NCI-H69 (cell line): ENCODE data around the gene PEA15.
A peak's percentile ranks its signal among the peaks of the same experiment; 100 is the strongest.

Source experiments
- DNase-seq: peaks from one replicate; lab custom pipeline; 2025; lab: John Stamatoyannopoulos, UW

The PEA15 gene

GRCh38 chr1:160208557-160209320 is 3.6 kb downstream of the PEA15 start:
- DNase-seq, result no peak

GRCh38 chr1:160209321-160210046 is 4.3 kb downstream of the PEA15 start:
- peak; percentile 18 for DNase-seq

- DNase-seq, result no peak
Measured at GRCh38 chr1:160210561-160210960, 5.4 kb downstream of the PEA15 start.

- no peak for DNase-seq
Measured at GRCh38 chr1:160211046-160211790, 6.0 kb downstream of the PEA15 start.

GRCh38 chr1:160214481-160215140 is 9.4 kb downstream of the PEA15 start:
- DNase-seq, result no peak

- no peak for DNase-seq
Measured at GRCh38 chr1:160216301-160216700, 11.1 kb downstream of the PEA15 start.

- DNase-seq, result peak; percentile 89
Measured at GRCh38 chr1:160217481-160218051, 12.4 kb downstream of the PEA15 start.

GRCh38 chr1:160219062-160219929 is 14.1 kb downstream of the PEA15 start:
- peak; percentile 83 for DNase-seq

GRCh38 chr1:160220301-160220700 is 15.1 kb downstream of the PEA15 start:
- no peak for DNase-seq

- no peak for DNase-seq
Measured at GRCh38 chr1:160221089-160221488, 15.9 kb downstream of the PEA15 start.

- no peak for DNase-seq
Measured at GRCh38 chr1:160222546-160222945, 17.4 kb downstream of the PEA15 start.

- DNase-seq, result no peak
Measured at GRCh38 chr1:160224606-160225005, 19.4 kb downstream of the PEA15 start.

- DNase-seq, result no peak
Measured at GRCh38 chr1:160225345-160225744, 20.2 kb downstream of the PEA15 start.

GRCh38 chr1:160226623-160227022 is 21.4 kb downstream of the PEA15 start:
- no peak for DNase-seq

GRCh38 chr1:160227034-160227433 is 21.9 kb downstream of the PEA15 start:
- DNase-seq, result no peak

GRCh38 chr1:160227561-160227960 is 22.4 kb downstream of the PEA15 start:
- no peak for DNase-seq

- no peak for DNase-seq
Measured at GRCh38 chr1:160228431-160228830, 23.2 kb downstream of the PEA15 start.

GRCh38 chr1:160232911-160233310 is 27.7 kb downstream of the PEA15 start:
- DNase-seq, result no peak

- DNase-seq, result no peak
Measured at GRCh38 chr1:160236806-160237205, 31.6 kb downstream of the PEA15 start.

GRCh38 chr1:160237558-160237957 is 32.4 kb downstream of the PEA15 start:
- no peak for DNase-seq

GRCh38 chr1:160238408-160238807 is 33.2 kb downstream of the PEA15 start:
- DNase-seq, result no peak
